ENCODE measurements around the gene CPAMD8. TPM values are rescaled to one million over a fixed set of nuclear protein-coding genes. Genes with fewer than 3 reads are reported as not detected.
"Not testable (repeated sequence)": the region's sequence is repeated elsewhere in the genome, so short reads cannot be mapped to it uniquely, and the experiment has no call there.

Gene CPAMD8
- total RNA-seq, 5 donors from 2014 or later (not counting 1 experiment from before 2014, with no cell fraction given), result 2.1 to 6.2 (median 2.9) TPM

GRCh38 chr19:16938211-16938610 is 88.4 kb downstream of the CPAMD8 start:
- ChIA-PET POLR2A (no interaction called here), CTCF (no interaction called here)
- H3K9me3 Mint-ChIP-seq, result peaks cover 10 to 21% (median 20%) of the 10 kb centered on the region in 3 donors
- Histone ChIP-seq H3K4me3 (ENCODE audit: control insufficient read depth in 1 of 2, extremely low read depth in 1 of 2, low read length in 1 of 2) (no peak overlapping the region), H3K36me3 (ENCODE audit: control insufficient read depth in 2 of 2, extremely low read depth in 1 of 2, insufficient read depth in 1 of 2, low read length in 1 of 2) (no peaks in the 10 kb centered on the region), H3K27ac (ENCODE audit: low read length) (no peak overlapping the region), H3K27me3 (replicated peaks in 1 of 2; ENCODE audit: control insufficient read depth in 2 of 2, extremely low read depth in 1 of 2, insufficient read depth in 2 of 2, low read length in 1 of 2) (peaks cover 0 to 16% of the 10 kb centered on the region in 2 experiments), H3K4me1 (ENCODE audit: control insufficient read depth in 1 of 2, extremely low read depth in 1 of 2, insufficient read depth in 2 of 2, low read length in 2 of 2) (no peaks in the 10 kb centered on the region), H3K9me3 (peaks cover 7% of the 10 kb centered on the region)
- H3K36me3 Mint-ChIP-seq, result no peaks in the 10 kb centered on the region
- H3K27ac Mint-ChIP-seq, result no peak overlapping the region
- peaks cover 3 to 4% of the 10 kb centered on the region in 2 donors for H3K27me3 Mint-ChIP-seq
- H3K4me1 Mint-ChIP-seq, result no peaks in the 10 kb centered on the region
- ATAC-seq (replicated peaks in 1 of 4), result no peak
- no peak for DNase-seq
- 99% methylated on average over 8 of the region's 11 CpGs for WGBS (ENCODE audit: insufficient coverage)
- no peak overlapping the region for H3K4me3 Mint-ChIP-seq

DNA sequence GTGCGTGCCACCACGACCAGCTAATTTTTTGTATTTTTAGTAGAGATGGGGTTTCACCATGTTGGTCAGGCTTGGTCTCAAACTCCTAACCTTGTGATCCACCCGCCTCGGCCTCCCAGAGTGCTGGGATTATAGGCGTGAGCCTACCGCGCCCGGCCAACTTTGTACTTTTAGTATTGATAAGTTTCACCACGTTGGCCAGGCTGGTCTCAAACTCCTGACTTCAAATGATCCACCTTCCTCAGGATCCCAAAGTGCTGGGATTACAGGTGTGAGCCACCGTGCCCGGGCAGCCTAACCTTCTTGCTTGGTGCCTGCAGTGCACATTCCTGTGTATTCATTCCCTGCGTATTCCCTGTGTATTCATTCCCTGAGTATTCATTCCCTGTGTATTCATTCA is 88.8 kb downstream of the CPAMD8 start:
- ATAC-seq (replicated peaks in 1 of 4); H3K4me3 Mint-ChIP-seq; H3K27me3 Mint-ChIP-seq; H3K27ac Mint-ChIP-seq; H3K4me3 ChIP-seq (ENCODE audit: control insufficient read depth in 1 of 2, extremely low read depth in 1 of 2, low read length in 1 of 2); CTCF ChIA-PET; H3K4me1 ChIP-seq (ENCODE audit: control insufficient read depth in 1 of 2, extremely low read depth in 1 of 2, insufficient read depth in 2 of 2, low read length in 2 of 2); POLR2A ChIA-PET; H3K4me1 Mint-ChIP-seq; DNase-seq; H3K27ac ChIP-seq (ENCODE audit: low read length); H3K36me3 Mint-ChIP-seq; H3K36me3 ChIP-seq (ENCODE audit: control insufficient read depth in 2 of 2, extremely low read depth in 1 of 2, insufficient read depth in 1 of 2, low read length in 1 of 2); H3K9me3 ChIP-seq: not testable (repeated sequence)
- H3K27me3 ChIP-seq (replicated peaks in 1 of 2; ENCODE audit: control insufficient read depth in 2 of 2, extremely low read depth in 1 of 2, insufficient read depth in 2 of 2, low read length in 1 of 2), result peaks cover 0 to 16% of the 10 kb centered on the region in 2 experiments
- WGBS (ENCODE audit: insufficient coverage), result 96% methylated on average over 3 of the region's 12 CpGs
- peaks cover 10 to 23% (median 20%) of the 10 kb centered on the region in 3 donors for H3K9me3 Mint-ChIP-seq

DNA sequence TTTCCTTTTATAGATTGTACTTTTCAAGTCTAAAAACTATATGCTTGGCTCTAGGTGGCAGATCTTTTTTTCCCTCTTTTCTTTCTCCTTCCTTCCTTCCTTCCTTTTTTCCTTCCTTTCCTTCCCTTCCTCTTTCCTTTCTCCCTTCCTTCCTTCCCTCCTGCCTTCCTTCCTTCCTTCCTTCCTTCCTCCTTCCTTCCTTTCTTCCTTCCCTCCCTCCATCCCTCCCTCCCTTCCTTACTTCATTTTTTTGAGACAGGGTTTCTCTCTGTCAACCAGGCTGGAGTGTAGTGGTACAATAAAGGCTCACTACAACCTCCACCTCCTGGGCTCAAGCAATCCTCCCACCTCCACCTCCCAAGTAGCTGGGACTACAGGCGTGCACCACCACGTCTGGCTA is 89.7 kb downstream of the CPAMD8 start:
- Mint-ChIP-seq H3K27me3 (peaks cover 3 to 4% of the 10 kb centered on the region in 2 donors), H3K36me3 (no peaks in the 10 kb centered on the region), H3K4me1 (no peaks in the 10 kb centered on the region), H3K27ac (no peak overlapping the region), H3K9me3 (peaks cover 10 to 23% (median 20%) of the 10 kb centered on the region in 3 donors), H3K4me3 (no peak overlapping the region)
- WGBS (ENCODE audit: insufficient coverage), result 80% methylated on average over 1 of the region's 2 CpGs
- ChIA-PET CTCF (no interaction called here), POLR2A (no interaction called here)
- H3K27ac ChIP-seq (ENCODE audit: low read length), result no peak overlapping the region
- peaks cover 7% of the 10 kb centered on the region for H3K9me3 ChIP-seq
- ATAC-seq (replicated peaks in 1 of 4) (no peak), DNase-seq (no peak)
- no peak overlapping the region for H3K4me3 ChIP-seq (ENCODE audit: control insufficient read depth in 1 of 2, extremely low read depth in 1 of 2, low read length in 1 of 2)
- no peaks in the 10 kb centered on the region for H3K4me1 ChIP-seq (ENCODE audit: control insufficient read depth in 1 of 2, extremely low read depth in 1 of 2, insufficient read depth in 2 of 2, low read length in 2 of 2)
- H3K27me3 ChIP-seq (replicated peaks in 1 of 2; ENCODE audit: control insufficient read depth in 2 of 2, extremely low read depth in 1 of 2, insufficient read depth in 2 of 2, low read length in 1 of 2), result peaks cover 0 to 16% of the 10 kb centered on the region in 2 experiments
- no peaks in the 10 kb centered on the region for H3K36me3 ChIP-seq (ENCODE audit: control insufficient read depth in 2 of 2, extremely low read depth in 1 of 2, insufficient read depth in 1 of 2, low read length in 1 of 2)

- WGBS (ENCODE audit: insufficient coverage), result no CpG with 5 or more reads among the region's 1 CpG
- Mint-ChIP-seq H3K4me3 (no peak overlapping the region), H3K4me1 (no peaks in the 10 kb centered on the region), H3K27ac (no peak overlapping the region), H3K36me3 (no peaks in the 10 kb centered on the region), H3K9me3 (peaks cover 10 to 23% (median 20%) of the 10 kb centered on the region in 3 donors), H3K27me3 (peaks cover 6 to 11% of the 10 kb centered on the region in 2 donors)
- DNase-seq (no peak), ATAC-seq (replicated peaks in 1 of 4) (no peak)
- no peak overlapping the region for H3K27ac ChIP-seq (ENCODE audit: low read length)
- CTCF ChIA-PET, result no interaction called here
- peaks cover 0 to 31% of the 10 kb centered on the region in 2 experiments for H3K27me3 ChIP-seq (replicated peaks in 1 of 2; ENCODE audit: control insufficient read depth in 2 of 2, extremely low read depth in 1 of 2, insufficient read depth in 2 of 2, low read length in 1 of 2)
- no peak overlapping the region for H3K4me3 ChIP-seq (ENCODE audit: control insufficient read depth in 1 of 2, extremely low read depth in 1 of 2, low read length in 1 of 2)
- H3K4me1 ChIP-seq (ENCODE audit: control insufficient read depth in 1 of 2, extremely low read depth in 1 of 2, insufficient read depth in 2 of 2, low read length in 2 of 2), result no peaks in the 10 kb centered on the region
- no peaks in the 10 kb centered on the region for H3K36me3 ChIP-seq (ENCODE audit: control insufficient read depth in 2 of 2, extremely low read depth in 1 of 2, insufficient read depth in 1 of 2, low read length in 1 of 2)
- POLR2A ChIA-PET, result interaction anchor here in 1 of 2 donors (0.7 kb wide), 1 partner anchor 272 kb away, joined by 3 read pairs; no protein-coding TSS in a partner anchor
- peaks cover 7% of the 10 kb centered on the region for H3K9me3 ChIP-seq
These were observed 92.1 kb downstream of the CPAMD8 start for GRCh38 chr19:16934489-16934888.

DNA sequence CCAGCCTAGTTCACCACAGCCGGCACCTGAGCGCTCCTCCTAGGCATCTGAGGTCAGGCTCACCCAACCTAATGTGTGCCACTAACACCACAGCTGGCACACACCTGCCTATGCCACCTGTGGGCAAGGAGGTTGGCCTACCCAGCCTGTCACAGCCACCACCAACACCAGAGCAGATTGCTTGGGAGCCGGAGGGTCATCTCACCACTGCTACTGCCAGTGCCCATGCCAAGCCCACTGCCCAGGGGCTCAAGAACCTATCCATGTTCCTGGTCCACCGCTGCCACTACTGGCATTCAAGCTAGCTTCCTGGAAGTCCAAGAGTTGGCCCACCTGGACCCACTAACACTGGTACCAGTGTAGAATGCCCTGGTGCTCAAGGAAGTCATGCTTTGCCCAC is 95.3 kb downstream of the CPAMD8 start:
- no peaks in the 10 kb centered on the region for H3K36me3 Mint-ChIP-seq
- no peak overlapping the region for H3K4me3 Mint-ChIP-seq
- H3K27ac Mint-ChIP-seq, result no peak overlapping the region
- Histone ChIP-seq H3K9me3 (peaks cover 7% of the 10 kb centered on the region), H3K36me3 (ENCODE audit: control insufficient read depth in 2 of 2, extremely low read depth in 1 of 2, insufficient read depth in 1 of 2, low read length in 1 of 2) (no peaks in the 10 kb centered on the region), H3K4me3 (ENCODE audit: control insufficient read depth in 1 of 2, extremely low read depth in 1 of 2, low read length in 1 of 2) (no peak overlapping the region), H3K27ac (ENCODE audit: low read length) (no peak overlapping the region), H3K4me1 (ENCODE audit: control insufficient read depth in 1 of 2, extremely low read depth in 1 of 2, insufficient read depth in 2 of 2, low read length in 2 of 2) (no peaks in the 10 kb centered on the region), H3K27me3 (replicated peaks in 1 of 2; ENCODE audit: control insufficient read depth in 2 of 2, extremely low read depth in 1 of 2, insufficient read depth in 2 of 2, low read length in 1 of 2) (peaks cover 0 to 33% of the 10 kb centered on the region in 2 experiments)
- H3K9me3 Mint-ChIP-seq, result peaks cover 22 to 27% (median 26%) of the 10 kb centered on the region in 3 donors
- POLR2A ChIA-PET, result no interaction called here
- ATAC-seq (replicated peaks in 1 of 4) (no peak), DNase-seq (no peak)
- CTCF ChIA-PET, result no interaction called here
- 87% methylated on average over 3 of the region's 4 CpGs for WGBS (ENCODE audit: insufficient coverage)
- no peaks in the 10 kb centered on the region for H3K4me1 Mint-ChIP-seq
- peaks cover 16 to 25% of the 10 kb centered on the region in 2 donors for H3K27me3 Mint-ChIP-seq

DNA sequence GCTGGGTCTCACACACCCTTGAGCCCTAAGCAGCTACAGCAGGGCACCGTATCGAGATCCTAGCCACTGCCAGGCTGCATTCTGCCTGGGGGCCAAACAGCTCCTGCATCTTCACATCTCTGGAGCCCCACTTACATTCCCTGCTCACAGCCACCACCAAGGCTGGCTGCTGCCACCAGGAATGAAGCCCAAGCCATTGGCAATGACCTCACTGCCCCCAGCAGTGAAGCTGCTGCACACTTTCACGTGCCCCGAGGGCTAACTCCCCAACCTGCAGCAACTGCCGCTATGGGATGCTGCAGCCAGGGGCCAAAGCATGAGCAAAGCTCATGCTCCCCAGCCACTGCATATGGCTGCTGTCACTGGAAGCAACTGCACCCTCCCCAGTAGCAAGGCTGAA is 95.9 kb downstream of the CPAMD8 start:
- Mint-ChIP-seq H3K4me1 (no peaks in the 10 kb centered on the region), H3K36me3 (no peaks in the 10 kb centered on the region), H3K27ac (no peak overlapping the region), H3K4me3 (no peak overlapping the region), H3K9me3 (peaks cover 22 to 27% (median 24%) of the 10 kb centered on the region in 3 donors), H3K27me3 (peaks cover 16 to 25% of the 10 kb centered on the region in 2 donors)
- ATAC-seq (replicated peaks in 1 of 4) (no peak), DNase-seq (no peak)
- ChIA-PET POLR2A (no interaction called here), CTCF (no interaction called here)
- WGBS (ENCODE audit: insufficient coverage), result 75% methylated on average over 5 of the region's 5 CpGs
- Histone ChIP-seq H3K27me3 (replicated peaks in 1 of 2; ENCODE audit: control insufficient read depth in 2 of 2, extremely low read depth in 1 of 2, insufficient read depth in 2 of 2, low read length in 1 of 2) (peaks cover 0 to 33% of the 10 kb centered on the region in 2 experiments), H3K4me3 (ENCODE audit: control insufficient read depth in 1 of 2, extremely low read depth in 1 of 2, low read length in 1 of 2) (no peak overlapping the region), H3K9me3 (peaks cover 7% of the 10 kb centered on the region), H3K27ac (ENCODE audit: low read length) (no peak overlapping the region), H3K4me1 (ENCODE audit: control insufficient read depth in 1 of 2, extremely low read depth in 1 of 2, insufficient read depth in 2 of 2, low read length in 2 of 2) (no peaks in the 10 kb centered on the region), H3K36me3 (ENCODE audit: control insufficient read depth in 2 of 2, extremely low read depth in 1 of 2, insufficient read depth in 1 of 2, low read length in 1 of 2) (no peaks in the 10 kb centered on the region)

- ATAC-seq (replicated peaks in 1 of 4), result no peak
- Histone ChIP-seq H3K4me3 (ENCODE audit: control insufficient read depth in 1 of 2, extremely low read depth in 1 of 2, low read length in 1 of 2) (no peak overlapping the region), H3K4me1 (ENCODE audit: control insufficient read depth in 1 of 2, extremely low read depth in 1 of 2, insufficient read depth in 2 of 2, low read length in 2 of 2) (no peaks in the 10 kb centered on the region), H3K36me3 (ENCODE audit: control insufficient read depth in 2 of 2, extremely low read depth in 1 of 2, insufficient read depth in 1 of 2, low read length in 1 of 2) (no peaks in the 10 kb centered on the region), H3K27ac (ENCODE audit: low read length) (no peak overlapping the region), H3K9me3 (peaks cover 2% of the 10 kb centered on the region), H3K27me3 (replicated peaks in 1 of 2; ENCODE audit: control insufficient read depth in 2 of 2, extremely low read depth in 1 of 2, insufficient read depth in 2 of 2, low read length in 1 of 2) (peaks cover 0 to 33% of the 10 kb centered on the region in 2 experiments)
- Mint-ChIP-seq H3K4me1 (no peaks in the 10 kb centered on the region), H3K27ac (no peak overlapping the region), H3K27me3 (peaks cover 16 to 25% of the 10 kb centered on the region in 2 donors), H3K9me3 (peaks cover 17 to 19% (median 18%) of the 10 kb centered on the region in 3 donors), H3K4me3 (no peak overlapping the region), H3K36me3 (peaks cover 3% of the 10 kb centered on the region)
- no peak for DNase-seq
- 91% methylated on average over 10 of the region's 10 CpGs for WGBS (ENCODE audit: insufficient coverage)
- ChIA-PET CTCF (no interaction called here), POLR2A (no interaction called here)
These were observed 97.7 kb downstream of the CPAMD8 start for GRCh38 chr19:16928916-16929315.
